OCI-LY3 (cell line): ENCODE data around the gene BRCA1.

ENCODE experiments used
- CTCF ChIP-seq: fragments of 200-600, 300-600 bp; sonication (generic); IDR thresholded peaks from 2 replicates; pipeline ENCODE4 v1.5.1; 2014; ENCODE audit warnings: antibody characterized with exemption, low read length, low read depth
- EZH2phosphoT487 ChIP-seq: fragments of 200-600 bp; shearing (Covaris generic); IDR thresholded peaks from 2 replicates; pipeline ENCODE4 v1.6.1; 2018; ENCODE audit warnings: antibody characterized with exemption, mixed run types, low read depth

GRCh38 chr17:43170766-43171585 is 45.8 kb upstream of the BRCA1 start, which contains the start of gene NBR1:
- 0 out of 2 replicates have a peak, but pooled peaks have one; percentile 14 for TF ChIP-seq CTCF
- TF ChIP-seq EZH2phosphoT487 = no peak
